Ovary (tissue), 3 donors: ENCODE data around the gene EMC8.

Source experiments
- CTCF ChIP-seq, 3 donors: fragments of 450-650 bp in 2 of 3; fragments of 200-600 bp in 1 of 3; IDR thresholded peaks; one replicate each; pipeline versions ENCODE4 v1.5.1 to v1.8.0; 2016 to 2022; ENCODE audit warnings: antibody characterized with exemption in 3 of 3, mild to moderate bottlenecking in 1 of 3
- EP300 ChIP-seq: sonication (generic); formaldehyde crosslinking; IDR thresholded peaks from one replicate; pipeline ENCODE4 v1.6.1; 2017; ENCODE audit warnings: antibody characterized with exemption
- POLR2A ChIP-seq: fragments of 450-650 bp; IDR thresholded peaks from one replicate; pipeline ENCODE4 v1.6.1; 2017; ENCODE audit warnings: antibody characterized with exemption, mild to moderate bottlenecking, moderate library complexity
- donor health status: DM: no; HTN: no; CAD: no.

- TF ChIP-seq CTCF (IDR thresholded peaks at IDR 0.05) (no peak), EP300 (no peak), POLR2A (no peak)
These were observed 21.4 kb upstream of the EMC8 start for GRCh38 chr16:85820604-85821372.
